GM23248 (cell line): ENCODE data around the gene ULK4. TPM values are rescaled to one million over a fixed set of nuclear protein-coding genes. Genes with fewer than 3 reads are reported as not detected.

Source experiments
- DNase-seq: peaks from one replicate; pipeline ENCODE4 v3.0.0-alpha.2; 2015
- H2AFZ ChIP-seq: fragments of 200-600 bp; sonication (generic); 2 replicates; pipeline ENCODE4 v1.6.1; 2016; ENCODE audit warnings: antibody characterized with exemption
- H3F3A ChIP-seq: fragments of 200-600 bp; sonication (generic); 2 replicates; pipeline ENCODE4 v1.6.1; 2016; ENCODE audit warnings: mild to moderate bottlenecking, antibody characterized with exemption, mixed run types; ENCODE audit not compliant: insufficient read depth
- H3K27ac ChIP-seq: fragments of 200-600 bp; sonication (generic); 2 replicates; pipeline ENCODE4 v1.5.1; 2016; ENCODE audit warnings: mild to moderate bottlenecking
- H3K27me3 ChIP-seq: fragments of 200-600 bp; sonication (generic); replicated peaks from 2 replicates; pipeline ENCODE4 v1.6.1; 2016; ENCODE audit warnings: mild to moderate bottlenecking; ENCODE audit not compliant: insufficient read depth
- H3K36me3 ChIP-seq: fragments of 200-600 bp; sonication (generic); 2 replicates; pipeline ENCODE4 v1.6.1; 2016; ENCODE audit warnings: low read depth, mild to moderate bottlenecking
- H3K4me1 ChIP-seq: fragments of 200-600 bp; sonication (generic); 2 replicates; pipeline ENCODE4 v1.6.1; 2016; ENCODE audit warnings: mild to moderate bottlenecking; ENCODE audit not compliant: insufficient read depth
- H3K4me2 ChIP-seq: fragments of 200-600 bp; sonication (generic); one replicate; pipeline ENCODE4 v1.6.1; 2016; ENCODE audit warnings: mild to moderate bottlenecking; ENCODE audit not compliant: unreplicated experiment
- H3K4me3 ChIP-seq: fragments of 200-600 bp; sonication (generic); 2 replicates; pipeline ENCODE4 v1.5.1; 2016; ENCODE audit warnings: mild to moderate bottlenecking
- H3K79me2 ChIP-seq: fragments of 200-600 bp; sonication (generic); 2 replicates; pipeline ENCODE4 v1.6.1; 2016; ENCODE audit warnings: mild to moderate bottlenecking; ENCODE audit not compliant: insufficient read depth
- H3K9ac ChIP-seq: fragments of 200-600 bp; sonication (generic); 2 replicates; pipeline ENCODE4 v1.6.1; 2016; ENCODE audit warnings: mild to moderate bottlenecking
- H3K9me2 ChIP-seq: fragments of 200-600 bp; sonication (generic); 2 replicates; pipeline ENCODE4 v1.6.1; 2016; ENCODE audit warnings: mixed run types, mild to moderate bottlenecking, moderate library complexity; ENCODE audit not compliant: insufficient read depth
- H3K9me3 ChIP-seq: fragments of 200-600 bp; sonication (generic); one replicate; pipeline ENCODE4 v1.6.1; 2017; ENCODE audit warnings: low read depth
- H4K20me1 ChIP-seq: fragments of 200-600 bp; sonication (generic); 2 replicates; pipeline ENCODE4 v1.6.0; 2016; ENCODE audit not compliant: insufficient read depth
- EZH2 ChIP-seq: fragments of 200-600 bp; sonication (generic); IDR thresholded peaks from 2 replicates; pipeline ENCODE4 v1.6.1; 2018; ENCODE audit warnings: antibody characterized with exemption, mild to moderate bottlenecking; ENCODE audit not compliant: insufficient read depth, poor library complexity, severe bottlenecking
- EZH2phosphoT487 ChIP-seq: fragments of 200-600 bp; sonication (generic); IDR thresholded peaks from 2 replicates; pipeline ENCODE4 v1.6.1; 2018; ENCODE audit warnings: antibody characterized with exemption, moderate library complexity, mild to moderate bottlenecking, low read depth; ENCODE audit not compliant: insufficient read depth
- WGBS, 2 experiments: methylation state at CpG; one replicate each; pipeline ENCODE4 v1.1.6; 2015 to 2017; ENCODE audit warnings: low lambda C conversion rate in 2 of 2, low coverage in 1 of 2; ENCODE audit errors: missing lambda C conversion rate in 2 of 2; 5-methylcytosine and 5-hydroxymethylcytosine counted together
- in situ Hi-C: fragments of 300-500 bp; cut with MboI; formaldehyde crosslinking; loops from 2 replicates; pipeline ENCODE4 v1.15.0; 2020
- polyA plus RNA-seq: library from polyadenylated mRNA; unstranded; fragments of >200 nt; fragmentation: Nextera tagmentation; extraction: Ambion mirVana; gene quantifications from 2 replicates; pipeline ENCODE4 v1.2.1, GENCODE V29; 2016
- total RNA-seq: library from RNA; depleted of rRNA; stranded (reverse); fragments of >200 nt; shearing (Covaris generic); gene quantifications from 2 replicates; pipeline ENCODE4 v1.2.3, GENCODE V29; 2014

The ULK4 gene
- total and polyA plus RNA-seq, 2 experiments from 2014 or later, result 3.5 to 20.3 TPM

GRCh38 chr3:41346698-41347270, 615.1 kb downstream of the ULK4 start:
- Histone ChIP-seq H3K4me1 (peaks cover 7% of the 10 kb centered on the region; the same call in 1 of the 2 replicates), H4K20me1 (no peaks in the 10 kb centered on the region), H3K36me3 (no peaks in the 10 kb centered on the region), H3K4me2 (no peak overlapping the region), H3K9ac (no peak overlapping the region), H3K9me3 (no peaks in the 10 kb centered on the region), H3K79me2 (no peaks in the 10 kb centered on the region), H3K27me3 (no peaks in the 10 kb centered on the region), H3K27ac (no peak overlapping the region), H3F3A (no peaks in the 10 kb centered on the region), H3K4me3 (no peak overlapping the region), H3K9me2 (no peaks in the 10 kb centered on the region), H2AFZ (no peak overlapping the region)
- no peak for TF ChIP-seq EZH2phosphoT487
- no peak for TF ChIP-seq EZH2
- in situ Hi-C loops, result no loop called here
- 22% methylated on average over 4 of the region's 4 CpGs for WGBS, 2 experiments
- DNase-seq, result peak; percentile 47

DNA sequence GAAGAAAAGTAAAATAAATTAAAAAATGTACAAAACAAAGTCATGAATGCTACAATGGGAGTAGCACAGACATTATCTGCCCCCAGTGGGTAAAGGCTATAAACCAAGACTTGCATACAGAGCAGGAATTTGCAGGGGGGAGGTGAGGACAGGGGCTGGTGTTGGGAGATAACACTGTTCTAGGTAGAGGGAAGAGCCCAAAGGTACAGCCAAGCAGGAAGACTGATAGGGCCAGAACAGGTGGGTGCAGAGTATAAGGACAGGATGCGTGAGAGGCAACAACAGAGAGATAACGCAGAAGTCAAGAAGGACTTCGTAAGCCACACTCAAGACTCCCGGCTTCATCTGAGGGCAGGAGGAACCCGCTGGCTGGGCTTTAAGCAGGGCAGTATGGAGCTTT, 616.1 kb downstream of the ULK4 start:
- Histone ChIP-seq H3K9me2 (no peaks in the 10 kb centered on the region), H3K36me3 (no peaks in the 10 kb centered on the region), H3K4me1 (peaks cover 7% of the 10 kb centered on the region; the same call in 1 of the 2 replicates), H3F3A (no peaks in the 10 kb centered on the region), H3K9me3 (no peaks in the 10 kb centered on the region), H3K4me2 (no peak overlapping the region), H4K20me1 (no peaks in the 10 kb centered on the region), H2AFZ (no peak overlapping the region), H3K4me3 (no peak overlapping the region), H3K27ac (no peak overlapping the region), H3K27me3 (no peaks in the 10 kb centered on the region), H3K9ac (no peak overlapping the region), H3K79me2 (no peaks in the 10 kb centered on the region)
- DNase-seq, result no peak
- WGBS, 2 experiments, result 97 to 99% methylated on average over 5 of the region's 5 CpGs
- TF ChIP-seq EZH2, result no peak
- in situ Hi-C loops, result no loop called here

DNA sequence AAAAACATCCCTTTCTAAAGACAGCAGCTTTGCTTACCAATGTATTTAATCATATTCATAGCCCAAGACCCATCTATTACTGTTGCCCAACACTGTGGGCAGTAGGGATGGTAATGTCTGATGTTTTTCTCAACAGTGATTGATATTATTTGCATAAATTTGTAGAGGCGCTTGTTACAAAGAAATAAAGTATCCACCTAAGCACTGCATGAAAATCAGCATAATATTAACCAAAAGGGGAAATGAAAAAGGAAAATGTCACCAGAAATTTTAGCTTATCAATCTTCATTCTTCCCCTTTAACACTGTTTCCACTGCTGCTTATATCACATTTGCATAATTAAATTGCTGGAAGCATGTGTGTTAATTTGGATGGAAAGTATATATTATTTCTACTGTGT, 622.1 kb downstream of the ULK4 start:
- in situ Hi-C loops, result no loop called here
- TF ChIP-seq EZH2phosphoT487 (no peak), EZH2 (no peak)
- no peaks in the 10 kb centered on the region for H3K79me2 ChIP-seq
- WGBS, 2 experiments, result 87 to 91% methylated on average over 1 of the region's 1 CpG
- H3K36me3 ChIP-seq, result no peaks in the 10 kb centered on the region
- H3K4me2 ChIP-seq, result no peak overlapping the region
- no peak overlapping the region for H3K4me3 ChIP-seq
- no peaks in the 10 kb centered on the region for H3K9me2 ChIP-seq
- no peaks in the 10 kb centered on the region for H4K20me1 ChIP-seq
- H2AFZ ChIP-seq, result no peak overlapping the region
- H3K27ac ChIP-seq, result no peak overlapping the region
- no peaks in the 10 kb centered on the region for H3K9me3 ChIP-seq
- peaks cover 6% of the 10 kb centered on the region for H3K4me1 ChIP-seq
- no peak for DNase-seq
- no peaks in the 10 kb centered on the region for H3K27me3 ChIP-seq
- H3K9ac ChIP-seq, result no peak overlapping the region
- H3F3A ChIP-seq, result no peaks in the 10 kb centered on the region

- no peaks in the 10 kb centered on the region for H4K20me1 ChIP-seq
- H3K4me3 ChIP-seq, result no peak overlapping the region
- in situ Hi-C loops, result no loop called here
- no peaks in the 10 kb centered on the region for H3F3A ChIP-seq
- no peaks in the 10 kb centered on the region for H3K36me3 ChIP-seq
- no peak overlapping the region for H3K27ac ChIP-seq
- H3K79me2 ChIP-seq, result no peaks in the 10 kb centered on the region
- WGBS, 2 experiments, result 44 to 60% methylated on average over 1 of the region's 1 CpG
- no peak overlapping the region for H3K9ac ChIP-seq
- no peak overlapping the region for H3K4me2 ChIP-seq
- TF ChIP-seq EZH2phosphoT487, result no peak
- TF ChIP-seq EZH2, result no peak
- H3K4me1 ChIP-seq, result peaks cover 6% of the 10 kb centered on the region
- no peaks in the 10 kb centered on the region for H3K9me3 ChIP-seq
- peak; percentile 57 for DNase-seq
- H3K27me3 ChIP-seq, result no peaks in the 10 kb centered on the region
- H2AFZ ChIP-seq, result no peak overlapping the region
- no peaks in the 10 kb centered on the region for H3K9me2 ChIP-seq
Observed at GRCh38 chr3:41338276-41338675, 623.6 kb downstream of the ULK4 start.

- no peaks in the 10 kb centered on the region for H3K79me2 ChIP-seq
- H3K4me3 ChIP-seq, result no peak overlapping the region
- H3K27ac ChIP-seq, result no peak overlapping the region
- no peaks in the 10 kb centered on the region for H4K20me1 ChIP-seq
- H3K27me3 ChIP-seq, result no peaks in the 10 kb centered on the region
- in situ Hi-C loops, result no loop called here
- H2AFZ ChIP-seq, result no peak overlapping the region
- H3K9ac ChIP-seq, result no peak overlapping the region
- no peak for DNase-seq
- no peaks in the 10 kb centered on the region for H3K9me2 ChIP-seq
- peaks cover 22% of the 10 kb centered on the region for H3K4me1 ChIP-seq
- H3K36me3 ChIP-seq, result no peaks in the 10 kb centered on the region
- no peak for TF ChIP-seq EZH2phosphoT487
- H3F3A ChIP-seq, result no peaks in the 10 kb centered on the region
- H3K9me3 ChIP-seq, result no peaks in the 10 kb centered on the region
- 91 to 93% methylated on average over 2 of the region's 2 CpGs for WGBS, 2 experiments
- H3K4me2 ChIP-seq, result no peak overlapping the region
Observed at GRCh38 chr3:41334426-41334825, 627.5 kb downstream of the ULK4 start.
